ENCODE data around the gene COBL.

COBL gene

GRCh38 chr7:51020944-51021343 lies 295.7 kb downstream of the COBL start:
- TF ChIP-seq CTCF (IDR thresholded peaks at IDR 0.05; ENCODE audit: extremely low read depth, missing control alignments), result no peak
- DNase-seq (ENCODE audit: low spot score), result no peak

- TF ChIP-seq CTCF (IDR thresholded peaks at IDR 0.05; ENCODE audit: extremely low read depth, missing control alignments), result no peak
These were observed 296.4 kb downstream of the COBL start for GRCh38 chr7:51019891-51020870.

GRCh38 chr7:51019191-51019844 lies 297.3 kb downstream of the COBL start:
- DNase-seq (ENCODE audit: low spot score), result no peak
- TF ChIP-seq CTCF (IDR thresholded peaks at IDR 0.05; ENCODE audit: extremely low read depth, missing control alignments), result no peak

More at GRCh38 chr7:51019891-51020870, 296.4 kb downstream of the COBL start:
- no peak for DNase-seq (ENCODE audit: low spot score)

GRCh38 chr7:51017576-51018535 lies 298.8 kb downstream of the COBL start:
- no peak for DNase-seq (ENCODE audit: low spot score)
- TF ChIP-seq CTCF (IDR thresholded peaks at IDR 0.05; ENCODE audit: extremely low read depth, missing control alignments), result no peak

GRCh38 chr7:51016546-51016945 lies 300.1 kb downstream of the COBL start:
- DNase-seq (ENCODE audit: low spot score), result no peak
- TF ChIP-seq CTCF (IDR thresholded peaks at IDR 0.05; ENCODE audit: extremely low read depth, missing control alignments), result no peak

- DNase-seq (ENCODE audit: low spot score), result no peak
- TF ChIP-seq CTCF (IDR thresholded peaks at IDR 0.05; ENCODE audit: extremely low read depth, missing control alignments), result no peak
These were observed 301.0 kb downstream of the COBL start for GRCh38 chr7:51015581-51015980.
